ENCODE results near the gene TRAT1.

- TF ChIP-seq, protein P1, sequence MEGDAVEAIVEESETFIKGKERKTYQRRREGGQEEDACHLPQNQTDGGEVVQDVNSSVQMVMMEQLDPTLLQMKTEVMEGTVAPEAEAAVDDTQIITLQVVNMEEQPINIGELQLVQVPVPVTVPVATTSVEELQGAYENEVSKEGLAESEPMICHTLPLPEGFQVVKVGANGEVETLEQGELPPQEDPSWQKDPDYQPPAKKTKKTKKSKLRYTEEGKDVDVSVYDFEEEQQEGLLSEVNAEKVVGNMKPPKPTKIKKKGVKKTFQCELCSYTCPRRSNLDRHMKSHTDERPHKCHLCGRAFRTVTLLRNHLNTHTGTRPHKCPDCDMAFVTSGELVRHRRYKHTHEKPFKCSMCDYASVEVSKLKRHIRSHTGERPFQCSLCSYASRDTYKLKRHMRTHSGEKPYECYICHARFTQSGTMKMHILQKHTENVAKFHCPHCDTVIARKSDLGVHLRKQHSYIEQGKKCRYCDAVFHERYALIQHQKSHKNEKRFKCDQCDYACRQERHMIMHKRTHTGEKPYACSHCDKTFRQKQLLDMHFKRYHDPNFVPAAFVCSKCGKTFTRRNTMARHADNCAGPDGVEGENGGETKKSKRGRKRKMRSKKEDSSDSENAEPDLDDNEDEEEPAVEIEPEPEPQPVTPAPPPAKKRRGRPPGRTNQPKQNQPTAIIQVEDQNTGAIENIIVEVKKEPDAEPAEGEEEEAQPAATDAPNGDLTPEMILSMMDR (IDR thresholded peaks at IDR 0.05; ENCODE audit: poor library complexity) = no peak
- no peak for TF ChIP-seq EZH2phosphoT487 (IDR thresholded peaks at IDR 0.05; ENCODE audit: low read depth, severe bottlenecking, unreplicated experiment)
- no peak for TF ChIP-seq EZH2 (IDR thresholded peaks at IDR 0.05; ENCODE audit: borderline replicate concordance)
Observed at GRCh38 chr3:108845709-108846293, 23.2 kb downstream of the TRAT1 start.
